Stimulated activated CD4-positive, alpha-beta T cell treated with anti-CD3 and anti-CD28 coated beads, Interleukin-2, amount 100 ng/mL, for 24 hours (primary cell): ENCODE results near the gene PRX.

Source experiments
- DNase-seq, 2 donors: peaks; one replicate each; pipeline ENCODE4 v3.0.0-alpha.2; 2020

PRX gene

DNA sequence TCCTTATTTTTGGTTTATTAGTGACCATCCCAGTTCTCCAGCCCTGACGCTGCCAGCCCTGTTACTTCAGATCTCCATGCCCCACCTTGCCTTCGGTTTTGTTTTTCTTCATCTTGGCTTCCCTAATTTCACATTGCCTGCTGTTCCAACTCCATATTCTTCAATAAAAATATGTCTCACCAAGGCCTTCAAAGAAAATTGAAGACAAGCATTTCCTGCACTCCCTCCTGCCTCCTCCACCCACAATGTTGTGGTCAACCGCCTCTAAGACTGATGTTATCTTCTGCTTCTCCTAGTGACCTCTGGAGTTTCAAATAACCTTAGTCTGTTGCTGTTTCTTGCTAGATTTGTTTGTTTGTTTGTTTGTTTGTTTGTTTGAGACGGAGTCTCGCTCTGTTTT, 50.1 kb downstream of the PRX start:
- no peak for DNase-seq

DNA sequence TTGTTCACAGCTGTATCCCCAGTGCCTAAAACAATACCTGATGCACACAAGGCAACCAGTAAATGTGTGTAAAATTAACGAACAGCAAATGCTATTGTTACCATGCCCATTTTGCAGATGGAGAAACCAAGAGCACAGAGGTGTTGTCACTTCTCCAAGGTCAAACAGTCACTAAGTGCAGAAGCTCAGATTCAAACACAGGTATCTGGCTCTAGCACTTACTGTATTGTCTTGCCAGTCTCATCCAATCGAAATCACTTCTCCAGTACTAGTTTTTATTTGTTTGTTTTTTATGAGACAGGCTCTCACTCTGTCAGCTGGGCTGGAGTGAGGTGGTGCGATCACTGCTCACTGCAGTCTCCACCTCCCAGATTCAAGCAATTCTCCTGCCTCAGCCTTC, 51.0 kb downstream of the PRX start:
- DNase-seq, result no peak

DNA sequence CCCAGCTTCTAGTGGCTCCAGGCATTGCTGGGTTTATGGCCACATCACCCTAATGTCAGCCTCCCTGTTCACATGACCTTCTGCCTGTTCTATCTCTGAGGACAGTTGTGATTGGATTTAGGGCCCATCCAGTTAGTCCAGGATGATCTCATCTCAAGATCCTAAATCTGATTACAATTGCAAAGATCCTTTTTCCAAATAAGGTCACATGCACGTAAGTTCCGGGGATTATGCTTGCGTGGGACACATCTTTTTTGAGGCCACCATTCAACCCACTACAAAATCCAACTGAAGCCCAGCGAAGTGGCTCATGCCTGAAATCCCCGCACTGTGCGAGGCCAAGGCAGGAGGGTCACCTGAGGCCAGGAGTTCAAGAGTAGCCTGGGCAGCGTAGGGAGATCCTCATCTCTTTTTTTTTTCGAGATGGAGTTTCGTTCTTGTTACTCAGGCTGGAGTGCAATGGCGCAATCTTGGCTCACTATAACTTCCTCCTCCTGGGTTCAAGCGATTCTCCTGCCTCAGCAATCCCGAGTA, 52.4 kb downstream of the PRX start:
- DNase-seq, result no peak

DNA sequence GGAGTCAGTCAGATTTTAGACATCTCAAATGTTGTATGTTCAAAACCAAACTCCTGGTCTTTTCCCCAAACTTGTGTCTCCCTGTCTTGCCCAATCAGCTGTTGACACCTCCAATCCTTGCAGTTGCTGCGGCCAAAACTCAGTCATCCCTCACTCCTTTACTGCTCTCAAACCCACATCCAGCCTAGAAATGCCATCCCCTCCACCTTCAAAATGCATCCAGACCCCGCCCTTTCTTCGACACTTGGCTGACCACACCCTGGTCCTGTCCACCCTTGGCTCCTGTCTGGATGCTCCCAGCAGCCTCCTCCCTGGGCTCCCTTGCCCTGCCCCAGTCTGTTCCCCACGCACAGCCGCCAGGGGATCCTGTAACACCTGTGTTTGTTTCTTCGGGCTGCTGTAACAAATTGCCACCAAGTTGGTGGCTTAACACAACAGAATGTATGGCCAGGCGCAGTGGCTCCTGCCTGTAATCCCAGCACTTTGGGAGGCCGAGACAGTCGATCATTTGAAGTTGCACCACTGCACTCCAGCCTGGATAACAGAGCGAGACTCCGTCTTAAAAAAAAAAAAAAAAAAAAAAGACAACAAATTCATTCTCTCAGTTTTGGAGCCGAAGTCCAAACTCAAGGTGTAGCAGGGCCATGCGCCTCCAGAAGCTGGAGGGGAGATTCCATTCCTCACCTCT, 53.0 kb downstream of the PRX start:
- DNase-seq, result no peak

DNA sequence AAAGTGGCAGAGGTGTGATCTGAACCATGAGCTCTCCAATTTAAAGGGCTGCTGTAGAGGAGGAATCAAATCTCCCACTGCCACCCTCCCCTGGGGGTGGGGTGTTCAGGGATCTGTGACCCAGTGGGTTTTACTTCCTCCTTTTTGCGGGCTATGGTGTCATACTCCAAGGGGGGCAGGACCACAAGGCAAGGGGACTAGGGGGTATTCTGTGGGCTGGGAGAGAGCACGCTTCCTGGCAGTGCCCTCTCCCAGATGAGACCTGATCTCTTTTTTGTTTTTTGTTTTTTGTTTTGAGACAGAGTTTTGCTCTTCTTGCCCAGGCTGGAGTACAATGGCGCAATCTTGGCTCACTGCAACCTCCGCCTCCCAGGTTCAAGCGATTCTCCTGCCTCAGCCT, 54.4 kb downstream of the PRX start:
- DNase-seq, result no peak

DNA sequence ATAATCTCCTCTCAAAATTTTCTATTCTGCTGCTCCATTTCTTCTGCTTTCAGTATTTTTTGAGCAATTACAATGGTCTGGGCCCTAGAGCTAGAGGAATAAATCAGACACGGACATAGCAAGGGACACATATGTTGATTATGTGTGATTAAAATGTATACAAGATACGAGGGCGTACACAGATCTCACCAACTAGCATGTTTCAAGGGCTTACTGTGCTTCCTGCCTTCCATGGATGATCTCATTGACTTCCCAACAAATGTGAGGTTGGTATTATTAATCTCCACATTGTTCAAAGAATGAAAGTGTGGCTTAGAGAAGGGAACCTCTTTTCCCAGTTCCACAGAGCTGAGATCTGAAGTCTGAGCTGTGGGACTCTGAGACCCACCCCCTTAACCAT, 55.5 kb downstream of the PRX start:
- no peak for DNase-seq

DNA sequence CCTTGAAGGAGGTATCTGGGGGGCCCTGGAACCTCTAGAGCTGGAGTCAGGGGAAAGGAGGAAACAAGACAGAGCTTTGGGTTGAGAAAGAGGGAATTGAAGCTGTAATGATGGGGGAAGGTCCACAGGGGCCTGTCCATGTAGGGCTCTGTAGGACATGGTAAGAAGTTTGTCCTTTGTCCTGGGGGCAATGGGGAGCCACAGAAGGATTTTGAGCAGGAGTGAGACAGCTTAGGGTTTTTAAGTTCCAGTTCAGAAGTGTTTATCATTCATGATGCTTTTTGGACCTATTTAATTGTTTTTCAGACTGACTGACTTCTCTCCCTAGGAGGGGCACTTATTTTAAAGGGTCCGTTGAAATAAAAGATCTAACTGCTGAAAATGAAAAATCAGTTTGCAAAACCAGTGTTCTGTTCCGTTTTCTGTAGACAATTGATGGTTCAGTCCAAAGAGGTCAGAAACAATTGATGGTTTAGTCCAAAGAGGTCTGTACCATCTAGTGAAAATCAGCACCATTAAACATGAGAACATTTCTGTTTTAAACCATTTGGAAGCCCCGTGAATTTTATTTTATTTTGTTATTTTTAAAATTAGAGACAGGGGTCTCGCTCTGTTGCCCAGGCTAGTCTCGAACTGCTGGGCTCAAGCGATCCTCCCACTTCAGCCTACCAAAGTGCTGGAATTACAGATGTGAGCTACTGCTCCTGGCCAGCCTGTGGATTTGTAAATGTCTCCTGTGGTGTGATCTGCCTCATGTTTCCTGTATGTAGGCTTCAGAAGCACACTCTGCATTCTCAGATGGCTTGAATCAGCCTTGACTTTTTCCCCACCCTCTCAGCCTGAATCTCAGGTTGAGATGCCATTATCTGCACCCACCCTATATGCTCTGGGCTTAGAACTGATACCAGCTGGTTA, 56.2 kb downstream of the PRX start:
- no peak for DNase-seq

DNA sequence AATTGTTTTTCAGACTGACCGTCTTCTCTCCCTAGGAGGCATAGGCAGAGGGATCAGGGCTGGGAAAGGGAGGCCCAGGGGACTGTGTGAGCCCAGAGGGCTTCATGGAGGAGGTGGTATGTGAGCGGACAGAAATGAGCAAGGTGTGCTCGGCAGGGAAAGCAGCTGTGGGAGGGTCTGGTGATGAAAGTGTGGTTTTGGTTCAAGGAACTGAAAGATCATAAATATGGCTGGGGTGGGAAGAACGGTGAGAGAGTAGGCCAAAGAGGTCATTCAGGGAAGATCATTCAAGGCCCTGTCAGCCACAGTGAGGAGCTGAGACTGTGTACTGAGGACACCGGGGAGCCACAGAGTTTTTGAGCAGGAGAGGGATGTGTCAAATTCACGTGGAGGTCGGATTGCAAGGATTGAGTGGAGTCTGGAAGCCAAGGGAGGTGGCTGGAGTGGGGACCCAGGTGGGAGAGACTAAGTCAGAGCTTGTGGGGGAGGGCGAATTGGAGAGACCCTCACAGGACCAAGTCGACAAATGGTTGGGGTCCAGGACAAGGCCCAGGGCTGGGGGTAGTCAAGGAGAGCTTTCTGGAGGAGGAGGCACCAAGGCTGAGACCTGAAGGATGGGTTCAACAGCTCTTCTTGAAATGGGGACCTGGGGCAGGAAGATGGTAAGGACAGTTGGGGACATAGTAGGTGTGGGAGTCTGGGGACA, 57.0 kb downstream of the PRX start:
- DNase-seq, result no peak

DNA sequence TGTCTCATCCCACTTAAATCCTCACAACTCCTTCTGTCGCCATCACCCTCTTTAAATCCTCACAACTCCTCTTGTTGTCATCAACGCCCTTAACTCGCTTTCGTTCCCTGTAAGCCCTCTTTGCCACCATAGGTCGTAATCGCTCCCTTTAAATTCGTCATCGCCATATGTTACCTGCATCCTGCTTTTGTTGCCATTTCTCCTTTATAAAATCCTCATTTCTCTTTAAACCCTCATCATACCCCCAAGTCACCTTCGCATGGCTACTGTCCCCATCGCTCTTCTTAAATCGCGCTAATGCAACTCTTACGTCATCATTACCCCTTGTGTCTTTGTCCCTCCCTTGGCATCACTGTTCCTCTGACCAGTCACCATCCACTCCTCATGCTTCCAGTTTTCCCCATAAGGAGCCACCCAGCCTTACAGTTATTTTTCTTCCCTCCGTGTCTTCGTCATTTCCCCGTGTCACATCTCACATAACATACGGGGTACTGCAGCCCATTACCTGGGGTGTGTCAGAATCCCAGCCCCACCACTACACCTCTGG, 64.1 kb downstream of the PRX start:
- no peak for DNase-seq

DNA sequence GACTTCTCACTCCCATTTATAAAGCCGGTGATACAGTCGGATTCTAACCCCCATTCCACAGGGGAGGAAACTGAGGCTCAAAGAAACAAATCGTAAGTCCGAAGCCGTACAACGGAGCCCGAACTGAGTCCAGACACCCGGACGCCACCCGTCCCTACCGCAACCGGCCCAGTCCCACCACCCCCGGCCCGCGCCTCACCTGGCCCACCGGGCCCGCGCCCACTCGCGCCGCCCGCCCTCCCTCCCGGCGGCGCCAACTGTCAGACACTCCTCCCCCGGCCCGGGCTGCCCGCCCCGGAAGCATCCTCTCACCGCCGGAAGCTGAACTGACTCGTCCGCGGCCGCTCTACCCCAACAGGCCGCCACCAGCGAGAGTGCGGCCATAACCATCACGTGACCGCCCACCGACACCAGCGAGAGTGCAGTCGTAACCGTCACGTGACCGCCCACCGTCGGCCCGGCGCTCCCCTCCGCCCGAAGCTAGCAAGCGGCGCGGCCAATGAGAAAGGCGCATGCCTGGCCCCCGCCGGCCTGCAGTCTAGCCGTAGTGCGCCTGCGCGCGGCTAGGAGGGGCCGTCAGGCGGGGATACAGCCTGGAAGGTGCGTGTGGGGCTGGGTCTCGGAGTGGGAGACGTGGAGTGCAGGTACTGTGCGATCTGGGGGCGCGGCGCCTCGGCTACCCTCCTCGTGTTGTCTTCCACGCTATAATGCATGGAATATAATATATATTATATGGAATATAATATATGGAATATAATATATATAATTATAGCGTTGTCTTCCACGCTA, 64.9 kb downstream of the PRX start, which contains the start of the genes C19orf47 and PLD3:
Gene C19orf47 (minus strand): TSS at position 273 of the 789 bp plus-strand sequence. CDS start 6,540 bp downstream, outside the sequence.
Gene PLD3 (plus strand): TSS at position 571 of the 789 bp plus-strand sequence. CDS start 17,789 bp downstream, outside the sequence.
- DNase-seq, result peak; percentile 98

DNA sequence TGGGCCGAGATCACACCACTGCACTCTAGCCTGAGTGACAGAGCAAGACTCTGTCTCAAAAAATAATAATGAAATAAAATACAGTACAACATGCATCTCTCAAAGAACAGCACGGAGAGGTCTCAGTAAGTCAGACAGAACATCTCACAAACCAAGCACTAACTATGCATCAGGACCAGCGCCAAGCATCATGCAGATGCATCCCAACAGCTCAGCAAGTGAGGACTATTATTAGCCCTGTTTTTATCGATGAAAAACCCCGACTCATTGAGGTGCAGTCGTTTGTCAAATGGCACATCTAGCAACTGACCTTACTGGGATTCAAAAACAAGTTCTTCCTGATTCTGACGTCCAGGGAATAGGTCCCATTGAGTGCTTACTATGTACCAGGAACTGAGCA, 68.8 kb downstream of the PRX start:
- no peak for DNase-seq
